Liver (tissue), 3 donors: Measurements from ENCODE around the gene LDB3.
A peak's percentile ranks its signal among the peaks of the same experiment; 100 is the strongest.

Source experiments
- CTCF ChIP-seq: fragments of 150-350 bp; IDR thresholded peaks from 2 replicates; pipeline ENCODE4 v1.5.1; 2017; ENCODE audit warnings: improper control_type of control experiment, low read depth, low read length; ENCODE audit not compliant: missing input control
- EGR1 ChIP-seq, 2 donors: IDR thresholded peaks; 2 replicates each; pipeline ENCODE4 v1.6.1; 2016 to 2018; ENCODE audit warnings: antibody characterized with exemption in 2 of 2, low read depth in 2 of 2
- GABPA ChIP-seq, 2 donors: IDR thresholded peaks in 1 of 2; conservative IDR thresholded peaks in 1 of 2; 2 replicates each; pipeline ENCODE4 v1.6.1; 2016; ENCODE audit warnings: antibody characterized with exemption in 2 of 2, mild to moderate bottlenecking in 1 of 2, moderate library complexity in 1 of 2
- HNF4G ChIP-seq: IDR thresholded peaks from 2 replicates; pipeline ENCODE4 v1.6.1; 2016; ENCODE audit warnings: antibody characterized with exemption
- JUND ChIP-seq, 2 donors: IDR thresholded peaks; 2 replicates each; pipeline ENCODE4 v1.6.1; 2016; ENCODE audit warnings: antibody characterized with exemption in 2 of 2
- NR2F2 ChIP-seq: IDR thresholded peaks from 2 replicates; pipeline ENCODE4 v1.6.1; 2016; ENCODE audit warnings: antibody characterized with exemption
- REST ChIP-seq: IDR thresholded peaks from 2 replicates; pipeline ENCODE4 v1.6.1; 2016; ENCODE audit warnings: antibody characterized with exemption, mild to moderate bottlenecking
- RXRA ChIP-seq, 2 donors: IDR thresholded peaks; 2 replicates each; pipeline ENCODE4 v1.6.1; 2017 to 2018; ENCODE audit warnings: antibody characterized with exemption in 2 of 2, mild to moderate bottlenecking in 1 of 2
- TAF1 ChIP-seq: conservative IDR thresholded peaks from 2 replicates; pipeline ENCODE4 v1.6.1; 2016; ENCODE audit warnings: antibody characterized with exemption, mild to moderate bottlenecking
- YY1 ChIP-seq: IDR thresholded peaks from 2 replicates; pipeline ENCODE4 v1.6.1; 2016; ENCODE audit warnings: antibody characterized with exemption, mild to moderate bottlenecking
- TF ChIP-seq, protein P1 (sequence below): IDR thresholded peaks from 2 replicates; pipeline ENCODE4 v1.6.1; 2016; ENCODE audit warnings: antibody characterized with exemption
- TF ChIP-seq, protein P2 (sequence below): IDR thresholded peaks from 2 replicates; pipeline ENCODE4 v1.6.1; 2016; ENCODE audit warnings: antibody characterized with exemption
- TF ChIP-seq, protein P3 (sequence below): IDR thresholded peaks from 2 replicates; pipeline ENCODE4 v1.6.1; 2016; ENCODE audit warnings: antibody characterized with exemption
- donor health status: healthy.
- donor health status: healthy.

DNA sequence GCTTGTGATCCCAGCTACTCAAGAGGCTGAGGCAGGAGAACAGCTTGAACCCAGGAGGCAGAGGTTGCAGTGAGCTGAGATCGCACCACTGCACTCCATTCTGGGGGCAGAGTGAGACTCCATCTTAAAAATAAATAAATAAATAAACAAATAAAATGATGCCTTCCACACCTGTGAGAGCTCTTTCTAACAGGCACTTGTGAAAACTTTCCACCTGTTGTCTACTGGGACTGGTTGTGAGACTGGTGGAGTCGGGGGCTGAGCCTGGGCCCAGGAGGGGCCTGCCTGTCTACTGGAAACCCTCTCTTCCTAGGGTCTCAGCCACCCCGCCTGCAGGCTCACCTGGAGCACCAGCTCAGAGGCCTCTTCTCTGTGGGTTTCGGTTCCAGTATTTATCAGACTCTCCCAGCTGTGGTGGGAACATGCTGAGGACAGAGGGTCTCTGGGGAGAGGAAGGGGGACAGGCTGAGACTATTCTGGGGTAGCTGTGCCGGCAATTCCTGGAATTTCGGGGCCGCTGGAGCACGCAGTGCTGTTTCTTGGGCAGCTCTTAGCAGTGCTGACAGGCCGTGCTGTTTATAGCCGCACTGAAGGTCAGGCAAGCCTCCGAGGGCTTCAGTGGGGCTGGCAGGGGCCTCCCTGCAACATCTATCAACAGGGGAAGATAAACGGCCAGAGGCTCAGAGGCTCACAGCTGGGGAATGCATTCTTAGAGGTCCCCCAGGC, 3.8 kb downstream of the LDB3 start:
- no peak for TF ChIP-seq CTCF
- TF ChIP-seq YY1: no peak
- no peak for TF ChIP-seq TAF1
- TF ChIP-seq, protein P1, sequence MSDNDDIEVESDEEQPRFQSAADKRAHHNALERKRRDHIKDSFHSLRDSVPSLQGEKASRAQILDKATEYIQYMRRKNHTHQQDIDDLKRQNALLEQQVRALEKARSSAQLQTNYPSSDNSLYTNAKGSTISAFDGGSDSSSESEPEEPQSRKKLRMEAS: no peak
- TF ChIP-seq NR2F2: peak; percentile 43
- no peak for TF ChIP-seq EGR1 (IDR thresholded peaks at IDR 0.05; ENCODE audit: low read depth in 2 of 2)
- no peak for TF ChIP-seq GABPA (IDR thresholded peaks at IDR 0.05 in 1 of 2, conservative IDR thresholded peaks at IDR 0.05 in 1 of 2)
- no peak for TF ChIP-seq RXRA (IDR thresholded peaks at IDR 0.05)
- TF ChIP-seq JUND (IDR thresholded peaks at IDR 0.05): no peak
- TF ChIP-seq, protein P2, sequence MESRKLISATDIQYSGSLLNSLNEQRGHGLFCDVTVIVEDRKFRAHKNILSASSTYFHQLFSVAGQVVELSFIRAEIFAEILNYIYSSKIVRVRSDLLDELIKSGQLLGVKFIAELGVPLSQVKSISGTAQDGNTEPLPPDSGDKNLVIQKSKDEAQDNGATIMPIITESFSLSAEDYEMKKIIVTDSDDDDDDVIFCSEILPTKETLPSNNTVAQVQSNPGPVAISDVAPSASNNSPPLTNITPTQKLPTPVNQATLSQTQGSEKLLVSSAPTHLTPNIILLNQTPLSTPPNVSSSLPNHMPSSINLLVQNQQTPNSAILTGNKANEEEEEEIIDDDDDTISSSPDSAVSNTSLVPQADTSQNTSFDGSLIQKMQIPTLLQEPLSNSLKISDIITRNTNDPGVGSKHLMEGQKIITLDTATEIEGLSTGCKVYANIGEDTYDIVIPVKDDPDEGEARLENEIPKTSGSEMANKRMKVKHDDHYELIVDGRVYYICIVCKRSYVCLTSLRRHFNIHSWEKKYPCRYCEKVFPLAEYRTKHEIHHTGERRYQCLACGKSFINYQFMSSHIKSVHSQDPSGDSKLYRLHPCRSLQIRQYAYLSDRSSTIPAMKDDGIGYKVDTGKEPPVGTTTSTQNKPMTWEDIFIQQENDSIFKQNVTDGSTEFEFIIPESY: no peak
- no peak for TF ChIP-seq HNF4G
- no peak for TF ChIP-seq REST
- TF ChIP-seq, protein P3, sequence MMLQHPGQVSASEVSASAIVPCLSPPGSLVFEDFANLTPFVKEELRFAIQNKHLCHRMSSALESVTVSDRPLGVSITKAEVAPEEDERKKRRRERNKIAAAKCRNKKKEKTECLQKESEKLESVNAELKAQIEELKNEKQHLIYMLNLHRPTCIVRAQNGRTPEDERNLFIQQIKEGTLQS: no peak
